GM19468 (cell line): ENCODE measurements around the gene HES3.

Experiments
- ATAC-seq: cut with Tn5 transposase; IDR thresholded peaks from one replicate; pipeline ENCODE4 v1.9.1; 2021; ENCODE audit warnings: mild to moderate bottlenecking, moderate library complexity, moderate number of reproducible peaks; ENCODE audit not compliant: unreplicated experiment; ENCODE audit errors: extremely low read depth

The HES3 gene

GRCh38 chr1:6294890-6295556 is 51.0 kb downstream of the HES3 start:
- no peak for ATAC-seq
